Psoas muscle (tissue), 8 donors: Measurements from ENCODE around the gene LNP1. TPM values are rescaled to one million over a fixed set of nuclear protein-coding genes. Genes with fewer than 3 reads are reported as not detected.

Source experiments
- ATAC-seq, 4 donors: fragments of 200-7000 bp; cut with Tn5 transposase; one replicate each; pipeline ENCODE4 v1.9.1; 2020; ENCODE audit warnings: moderate library complexity in 3 of 4, mild to moderate bottlenecking in 2 of 4
- DNase-seq, 2 donors: peaks; one replicate each; pipeline ENCODE4 v3.0.0-alpha.2; 2020
- H3K27ac ChIP-seq: fragments of 200-600 bp; one replicate; pipeline ENCODE4 v1.8.0; 2022
- H3K27me3 ChIP-seq, 3 donors: fragments of 200-600 bp in 1 of 3; one replicate each; pipeline versions ENCODE4 v1.6.1 to v1.8.0; 2013 to 2022; ENCODE audit warnings: low read length in 2 of 3, mild to moderate bottlenecking in 2 of 3, moderate library complexity in 1 of 3; ENCODE audit not compliant: insufficient read depth in 3 of 3
- H3K36me3 ChIP-seq, 2 donors: fragments of 200-600 bp in 1 of 2; one replicate each; pipeline versions ENCODE4 v1.6.1 to v1.8.0; 2013 to 2022; ENCODE audit warnings: low read depth in 1 of 2, mild to moderate bottlenecking in 1 of 2, moderate library complexity in 1 of 2; ENCODE audit not compliant: insufficient read depth in 1 of 2
- H3K4me1 ChIP-seq: fragments of 200-600 bp; one replicate; pipeline ENCODE4 v1.8.0; 2022
- H3K4me3 ChIP-seq: fragments of 200-600 bp; one replicate; pipeline ENCODE4 v1.8.0; 2022; ENCODE audit warnings: mild to moderate bottlenecking
- H3K9me3 ChIP-seq: fragments of 200-600 bp; one replicate; pipeline ENCODE4 v1.8.0; 2022
- CTCF ChIP-seq: fragments of 200-600 bp; IDR thresholded peaks from one replicate; pipeline ENCODE4 v1.8.0; 2022; ENCODE audit warnings: antibody characterized with exemption
- WGBS, 3 donors: extraction: QIAGEN DNeasy Blood & Tissue Kit; methylation state at CpG; one replicate each; pipeline versions ENCODE4 v1.1.6 to v1.1.7; 2013; 5-methylcytosine and 5-hydroxymethylcytosine counted together
- intact Hi-C, 2 donors: fragments of 100-400 bp; cut with DNase I; formaldehyde crosslinking; loops; one replicate each; pipeline versions ENCODE4 v1.11.0 to v1.14.2; 2022
- polyA plus RNA-seq, 3 donors: library from polyadenylated mRNA; stranded (reverse); fragments of 200-250 nt; gene quantifications; one replicate each; pipeline ENCODE4 v1.2.3, GENCODE V29; 2013
- total RNA-seq, 4 donors: library from RNA; stranded (reverse); fragmentation: NEBNext Ultra II Directional in 2 of 4; extraction: Animal tissue kit (Norgen Biotek cat#: 25700) in 2 of 4; gene quantifications; one replicate each; pipeline versions ENCODE4 v1.2.1 to v1.2.4, GENCODE V29; 2021 to 2023
- donor health status: healthy with polysubstance abuse.
- donor health status: DM: no; HTN: no; CAD: no; lungs with moderate emphysema.
- donor health status: Bipolar disorder and iron deficiency.
- donor health status: healthy.
- donor health status: DM: yes; HTN: yes; CAD: no.
- donor health status: DM: no; HTN: no; CAD: no.
- donor health status: DM: no; HTN: no; CAD: no.
- donor health status: DM: yes; HTN: yes; CAD: no.

LNP1 gene
- total and polyA plus RNA-seq, 7 donors = 0.96 to 5.1 (median 1.7) TPM

DNA sequence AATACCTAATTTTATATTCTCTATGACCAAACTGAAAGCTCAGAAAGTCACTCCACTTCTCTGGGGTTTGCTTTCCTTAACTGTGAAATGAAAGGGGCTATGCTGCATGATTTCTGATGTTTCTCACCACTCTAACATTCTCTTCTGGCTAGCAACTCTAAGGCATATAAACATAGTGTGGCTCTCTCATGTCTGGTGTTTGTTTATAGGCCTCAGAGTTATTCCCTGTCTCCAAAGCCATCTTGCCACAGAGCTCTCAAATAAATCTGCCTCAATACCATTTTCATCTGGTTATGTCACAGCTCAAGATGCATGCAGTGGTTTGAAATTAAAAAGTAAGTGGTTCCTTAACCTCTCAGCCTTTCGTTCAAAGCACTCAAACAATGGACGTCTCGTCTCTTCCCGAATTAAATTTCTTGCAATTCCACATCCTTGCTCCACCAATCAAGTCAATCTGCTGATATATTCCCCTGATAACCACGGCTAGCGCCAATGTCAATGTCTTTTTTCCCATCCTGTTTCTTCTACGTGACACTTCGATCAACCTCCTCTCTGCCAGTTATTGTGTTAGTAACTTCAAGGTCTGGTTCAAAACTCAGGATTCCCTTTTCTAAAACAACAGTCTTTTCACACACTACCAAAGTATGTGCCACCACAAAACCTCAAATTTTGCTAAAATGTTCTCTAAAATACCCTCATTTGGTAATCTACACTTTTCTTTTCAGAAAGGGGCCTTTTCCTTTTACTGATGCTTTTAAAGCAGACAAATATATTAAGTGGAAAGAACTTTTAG, 16.4 kb upstream of the LNP1 start:
- H3K36me3 ChIP-seq = peaks cover 6 to 68% of the 10 kb centered on the region in 2 donors
- H3K4me3 ChIP-seq = no peak overlapping the region
- intact Hi-C loops = loop anchor here in 1 of 2 donors (10.0 kb wide), 1 partner anchor 90 kb away; no protein-coding TSS in a partner anchor
- no peak for ATAC-seq
- H3K4me1 ChIP-seq = no peaks in the 10 kb centered on the region
- no peak overlapping the region for H3K27ac ChIP-seq
- peaks cover 8% of the 10 kb centered on the region for H3K9me3 ChIP-seq
- WGBS, 3 donors = 89% methylated on average over 8 of the region's 8 CpGs
- no peaks in the 10 kb centered on the region for H3K27me3 ChIP-seq
- no peak for DNase-seq
- TF ChIP-seq CTCF = no peak

DNA sequence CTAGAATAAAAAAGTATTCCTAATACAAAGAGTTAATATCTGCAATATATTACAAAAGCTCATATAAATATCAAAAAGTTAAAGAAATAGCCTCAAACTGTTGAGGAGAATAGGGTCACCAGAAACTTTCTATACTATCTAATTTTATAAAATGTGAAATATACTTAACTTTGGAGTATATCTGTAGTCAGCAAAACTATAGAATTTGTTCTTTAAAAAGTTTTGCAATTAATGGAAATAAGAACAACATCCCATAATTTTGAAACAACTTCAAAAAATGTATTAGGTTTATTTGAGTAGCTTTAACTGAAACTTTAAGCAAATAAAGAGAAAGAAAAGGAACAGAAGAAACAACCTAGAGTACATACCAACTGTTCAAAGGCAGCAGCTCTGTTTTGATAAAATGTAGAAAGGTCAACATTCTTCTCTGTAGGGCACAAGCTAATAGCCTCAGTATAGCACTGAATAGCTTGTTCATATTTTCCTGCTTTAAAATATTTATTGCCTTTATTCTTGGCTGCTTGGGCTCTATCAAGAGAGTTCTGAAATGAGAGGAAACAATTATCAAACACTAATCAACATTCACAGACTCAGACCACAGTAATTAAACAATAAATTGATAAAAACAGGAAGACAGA, 14.8 kb upstream of the LNP1 start:
- no peak for ATAC-seq
- no peak overlapping the region for H3K27ac ChIP-seq

GRCh38 chr3:100389025-100389424, 12.3 kb upstream of the LNP1 start:
- H3K27me3 ChIP-seq = no peaks in the 10 kb centered on the region
- intact Hi-C loops = loop anchor here in 1 of 2 donors (10.0 kb wide), 1 partner anchor 94 kb away; no protein-coding TSS in a partner anchor
- peaks cover 8% of the 10 kb centered on the region for H3K9me3 ChIP-seq
- ATAC-seq (no peak), DNase-seq (no peak)
- H3K27ac ChIP-seq = no peak overlapping the region
- peaks cover 6 to 27% of the 10 kb centered on the region in 2 donors for H3K36me3 ChIP-seq
- no peak overlapping the region for H3K4me3 ChIP-seq
- TF ChIP-seq CTCF = no peak
- 87 to 100% (median 97%) methylated on average over 1 of the region's 1 CpG for WGBS, 3 donors
- H3K4me1 ChIP-seq = peaks cover 14% of the 10 kb centered on the region

More for the DNA sequence above, 14.8 kb upstream of the LNP1 start:
- peaks cover 6% of the 10 kb centered on the region for H3K4me1 ChIP-seq
- H3K27me3 ChIP-seq = no peaks in the 10 kb centered on the region
- H3K4me3 ChIP-seq = no peak overlapping the region
- no peak for DNase-seq
- intact Hi-C loops = loop anchor here in 1 of 2 donors (10.0 kb wide), 1 partner anchor 92 kb away; no protein-coding TSS in a partner anchor
- peaks cover 6 to 52% of the 10 kb centered on the region in 2 donors for H3K36me3 ChIP-seq
- TF ChIP-seq CTCF = no peak
- H3K9me3 ChIP-seq = peaks cover 8% of the 10 kb centered on the region

DNA sequence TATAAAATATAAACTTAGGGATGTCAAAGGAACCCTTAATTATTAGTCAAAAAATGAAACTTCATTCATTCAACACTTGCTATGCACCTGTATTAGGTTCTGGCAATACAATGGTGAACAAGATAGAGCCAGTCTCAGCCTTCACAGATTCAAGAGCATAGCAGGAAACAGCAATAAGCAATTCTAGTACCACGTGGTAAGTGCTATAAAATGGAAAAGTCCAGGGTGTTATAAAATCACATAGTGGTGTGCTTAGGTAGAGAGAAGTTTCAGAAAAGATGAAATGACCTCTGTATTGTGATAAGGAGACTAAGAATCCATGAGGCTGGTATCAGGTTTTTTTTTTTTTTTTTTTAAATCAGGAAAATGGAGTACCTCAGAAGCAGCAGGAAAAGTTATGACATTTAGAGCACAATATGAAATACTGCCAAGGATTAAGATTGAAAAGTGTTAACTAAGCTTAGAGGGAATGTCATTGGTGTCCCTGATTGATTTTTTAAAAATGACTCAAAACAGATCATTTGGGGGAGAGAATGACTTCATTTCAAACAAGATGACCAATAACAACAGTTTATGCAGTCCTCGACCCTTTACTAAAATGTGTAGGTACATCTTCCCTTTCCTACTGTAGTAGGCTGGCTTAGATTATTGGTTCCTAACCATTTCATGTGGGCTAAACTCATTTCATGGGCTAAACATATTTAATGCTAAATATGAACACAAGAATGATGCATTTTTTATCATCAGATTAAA, 5.5 kb upstream of the LNP1 start:
- H3K27ac ChIP-seq = peak overlapping the region; percentile 62
- H3K9me3 ChIP-seq = no peaks in the 10 kb centered on the region
- peaks cover 55% of the 10 kb centered on the region for H3K4me1 ChIP-seq
- TF ChIP-seq CTCF = no peak
- H3K27me3 ChIP-seq = no peaks in the 10 kb centered on the region
- ATAC-seq (no peak), DNase-seq (no peak)
- 58 to 72% (median 63%) methylated on average over 2 of the region's 2 CpGs for WGBS, 3 donors
- no peaks in the 10 kb centered on the region for H3K36me3 ChIP-seq
- intact Hi-C loops = no loop called here
- H3K4me3 ChIP-seq = no peak overlapping the region
